GM13976 (cell line): ENCODE measurements around the gene RAMACL.
"Not testable (repeated sequence)": the region's sequence is repeated elsewhere in the genome, so short reads cannot be mapped to it uniquely, and the experiment has no call there.

Source experiments
- DNase-seq: peaks from one replicate; pipeline ENCODE4 v3.0.0; 2012; ENCODE audit warnings: low spot score
- CTCF ChIP-seq: IDR thresholded peaks from 2 replicates; pipeline ENCODE4 v1.5.1; 2012; ENCODE audit warnings: borderline replicate concordance, mild to moderate bottlenecking; ENCODE audit not compliant: insufficient read depth; ENCODE audit errors: extremely low read depth, missing control alignments, control extremely low read depth
- in situ Hi-C: fragments of 300-500 bp; cut with MboI; formaldehyde crosslinking; loops from one replicate; pipeline ENCODE4 v1.12.0; 2022; ENCODE audit warnings: low sequenced_read_pairs, mixed read lengths, inconsistent platforms; ENCODE audit not compliant: unreplicated experiment

RAMACL gene

GRCh38 chr6:166584155-166584554, 2.3 kb downstream of the RAMACL start:
- no peak for TF ChIP-seq CTCF
- in situ Hi-C loops = no loop called here
- no peak for DNase-seq

- no peak for TF ChIP-seq CTCF
- no peak for DNase-seq
- in situ Hi-C loops = no loop called here
These were observed 3.1 kb downstream of the RAMACL start for GRCh38 chr6:166583230-166583965.

GRCh38 chr6:166582258-166582657, 4.2 kb downstream of the RAMACL start:
- no peak for DNase-seq
- TF ChIP-seq CTCF = no peak
- in situ Hi-C loops = no loop called here

- in situ Hi-C loops, DNase-seq: not testable (repeated sequence)
These were observed 4.7 kb downstream of the RAMACL start for GRCh38 chr6:166581801-166582200.

GRCh38 chr6:166581091-166581511, 5.4 kb downstream of the RAMACL start:
- TF ChIP-seq CTCF = no peak
- in situ Hi-C loops = no loop called here
- DNase-seq = no peak

- in situ Hi-C loops = no loop called here
- DNase-seq = no peak
- no peak for TF ChIP-seq CTCF
These were observed 6.1 kb downstream of the RAMACL start for GRCh38 chr6:166580076-166581050.
